Endothelial cell of umbilical vein (primary cell): Measurements from ENCODE around the gene PHF23.
A peak's percentile ranks its signal among the peaks of the same experiment; 100 is the strongest.

Experiments used
- CTCF ChIP-seq, 2 donors: IDR thresholded peaks; 1 replicate in 1 of 2; 2 replicates in 1 of 2; pipeline ENCODE4 v1.5.1; 2011; ENCODE audit warnings: low read length in 2 of 2, mild to moderate bottlenecking in 2 of 2, moderate library complexity in 2 of 2, control low read depth in 1 of 2, inconsistent platforms in 1 of 2, low read depth in 1 of 2; ENCODE audit not compliant: insufficient read depth in 1 of 2; ENCODE audit errors: extremely low read depth in 1 of 2
- EZH2 ChIP-seq: IDR thresholded peaks from 2 replicates; pipeline ENCODE4 v1.6.1; 2012; ENCODE audit warnings: borderline replicate concordance, low read depth, mild to moderate bottlenecking, moderate library complexity, low read length, inconsistent platforms; ENCODE audit not compliant: severe bottlenecking
- FOS ChIP-seq: IDR thresholded peaks from 2 replicates; pipeline ENCODE4 v1.6.1; 2011; ENCODE audit warnings: mild to moderate bottlenecking, low read length, moderate library complexity, borderline replicate concordance; ENCODE audit not compliant: insufficient read depth
- GATA2 ChIP-seq: IDR thresholded peaks from 2 replicates; pipeline ENCODE4 v1.7.0; 2011; ENCODE audit warnings: low read depth, mild to moderate bottlenecking, moderate library complexity, mixed read lengths, low read length; ENCODE audit not compliant: insufficient read length, insufficient read depth
- JUN ChIP-seq: IDR thresholded peaks from 2 replicates; pipeline ENCODE4 v1.6.1; 2011; ENCODE audit warnings: borderline replicate concordance, low read depth; ENCODE audit not compliant: insufficient read length, insufficient read depth
- MAX ChIP-seq: IDR thresholded peaks from 2 replicates; pipeline ENCODE4 v1.6.1; 2011; ENCODE audit not compliant: insufficient read depth, insufficient read length
- POLR2A ChIP-seq: IDR thresholded peaks from 2 replicates; pipeline ENCODE4 v1.6.1; 2012; ENCODE audit warnings: low read depth, mild to moderate bottlenecking, control low read depth, low read length
- POLR2AphosphoS5 ChIP-seq: IDR thresholded peaks from 2 replicates; pipeline ENCODE4 v1.6.1; 2012; ENCODE audit warnings: low read depth, mild to moderate bottlenecking, control low read depth, low read length, moderate library complexity; ENCODE audit not compliant: insufficient read depth

GRCh38 chr17:7252176-7253043 lies 13.2 kb upstream of the PHF23 start, which contains the start of gene ELP5:
- TF ChIP-seq POLR2A (peak; percentile 49), CTCF (IDR thresholded peaks at IDR 0.05; ENCODE audit: extremely low read depth in 1 of 2, insufficient read depth in 1 of 2, low read depth in 1 of 2, low read length in 2 of 2) (peak in 1 of 2 donors; percentile 10), POLR2AphosphoS5 (peak; percentile 70), EZH2 (no peak), JUN (peak; percentile 60), GATA2 (no peak), MAX (peak; percentile 3), FOS (no peak)
